Esophagus muscularis mucosa (tissue), 3 donors: ENCODE data around the gene ALDH7A1.

Experiments used
- POLR2AphosphoS5 ChIP-seq, 2 donors: sonication (generic); formaldehyde crosslinking; IDR thresholded peaks; one replicate each; pipeline ENCODE4 v1.6.1; 2017; ENCODE audit warnings: antibody characterized with exemption in 2 of 2
- TF ChIP-seq, protein P1 (sequence below), 3 experiments: fragments of 200-600 bp in 2 of 3; fragments of 450-650 bp in 1 of 3; sonication (generic) in 2 of 3; IDR thresholded peaks; one replicate each; pipeline ENCODE4 v1.5.1; 2017 to 2019; ENCODE audit warnings: antibody characterized with exemption in 3 of 3, mild to moderate bottlenecking in 2 of 3, moderate library complexity in 1 of 3

DNA sequence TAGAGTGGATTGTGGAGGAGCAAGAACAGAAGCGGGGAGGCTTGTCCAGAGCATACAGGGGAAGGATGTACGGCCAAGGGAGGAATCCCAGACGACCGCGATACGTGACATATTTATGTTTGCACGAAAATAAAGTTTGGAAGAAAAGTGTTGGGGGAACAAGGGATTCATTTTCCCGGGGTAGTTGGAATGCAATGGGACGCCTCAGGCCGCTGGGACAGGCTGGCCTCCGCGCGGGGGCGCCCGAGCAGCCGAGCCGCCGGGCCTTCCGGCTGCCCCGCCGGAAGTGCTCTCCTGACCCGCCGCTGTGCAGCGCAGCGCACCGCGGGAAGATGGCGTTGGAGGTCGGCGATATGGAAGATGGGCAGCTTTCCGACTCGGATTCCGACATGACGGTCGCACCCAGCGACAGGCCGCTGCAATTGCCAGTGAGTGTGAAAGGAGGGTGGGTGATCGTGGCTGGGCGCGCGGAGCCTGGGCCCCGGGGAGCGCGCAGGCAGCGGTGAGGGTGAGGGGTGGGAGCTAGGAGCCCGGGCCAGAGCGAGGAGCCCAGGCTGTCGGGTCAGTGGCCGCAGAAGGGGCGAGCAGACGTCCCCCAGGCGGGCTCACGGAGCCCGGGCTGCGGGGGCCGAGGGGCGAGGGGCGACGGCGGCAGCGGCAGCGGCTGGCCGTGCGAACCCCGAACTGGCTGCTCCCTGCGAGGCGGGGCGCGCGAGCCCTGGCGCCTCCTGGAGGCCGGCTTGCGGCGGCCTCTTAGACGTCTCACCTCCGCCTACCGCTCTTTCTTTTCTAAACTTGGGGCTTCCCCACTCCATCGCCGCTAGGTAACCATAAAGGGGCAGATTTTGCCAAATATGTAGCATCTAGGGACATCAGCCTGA is 5.9 kb upstream of the ALDH7A1 start, which contains the start of gene PHAX:
- peak; percentile 74 to 85 for TF ChIP-seq POLR2AphosphoS5 (IDR thresholded peaks at IDR 0.05)
- TF ChIP-seq, protein P1, sequence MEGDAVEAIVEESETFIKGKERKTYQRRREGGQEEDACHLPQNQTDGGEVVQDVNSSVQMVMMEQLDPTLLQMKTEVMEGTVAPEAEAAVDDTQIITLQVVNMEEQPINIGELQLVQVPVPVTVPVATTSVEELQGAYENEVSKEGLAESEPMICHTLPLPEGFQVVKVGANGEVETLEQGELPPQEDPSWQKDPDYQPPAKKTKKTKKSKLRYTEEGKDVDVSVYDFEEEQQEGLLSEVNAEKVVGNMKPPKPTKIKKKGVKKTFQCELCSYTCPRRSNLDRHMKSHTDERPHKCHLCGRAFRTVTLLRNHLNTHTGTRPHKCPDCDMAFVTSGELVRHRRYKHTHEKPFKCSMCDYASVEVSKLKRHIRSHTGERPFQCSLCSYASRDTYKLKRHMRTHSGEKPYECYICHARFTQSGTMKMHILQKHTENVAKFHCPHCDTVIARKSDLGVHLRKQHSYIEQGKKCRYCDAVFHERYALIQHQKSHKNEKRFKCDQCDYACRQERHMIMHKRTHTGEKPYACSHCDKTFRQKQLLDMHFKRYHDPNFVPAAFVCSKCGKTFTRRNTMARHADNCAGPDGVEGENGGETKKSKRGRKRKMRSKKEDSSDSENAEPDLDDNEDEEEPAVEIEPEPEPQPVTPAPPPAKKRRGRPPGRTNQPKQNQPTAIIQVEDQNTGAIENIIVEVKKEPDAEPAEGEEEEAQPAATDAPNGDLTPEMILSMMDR (IDR thresholded peaks at IDR 0.05), result peak; percentile 70 to 78 (median 76)
